ENCODE measurements around the gene PGBD5. TPM values are rescaled to one million over a fixed set of nuclear protein-coding genes. Genes with fewer than 3 reads are reported as not detected.

The PGBD5 gene
- polyA plus RNA-seq, 1 donor (not counting 4 experiments of a cell fraction or from before 2014, with no cell fraction given): 0.28 TPM

DNA sequence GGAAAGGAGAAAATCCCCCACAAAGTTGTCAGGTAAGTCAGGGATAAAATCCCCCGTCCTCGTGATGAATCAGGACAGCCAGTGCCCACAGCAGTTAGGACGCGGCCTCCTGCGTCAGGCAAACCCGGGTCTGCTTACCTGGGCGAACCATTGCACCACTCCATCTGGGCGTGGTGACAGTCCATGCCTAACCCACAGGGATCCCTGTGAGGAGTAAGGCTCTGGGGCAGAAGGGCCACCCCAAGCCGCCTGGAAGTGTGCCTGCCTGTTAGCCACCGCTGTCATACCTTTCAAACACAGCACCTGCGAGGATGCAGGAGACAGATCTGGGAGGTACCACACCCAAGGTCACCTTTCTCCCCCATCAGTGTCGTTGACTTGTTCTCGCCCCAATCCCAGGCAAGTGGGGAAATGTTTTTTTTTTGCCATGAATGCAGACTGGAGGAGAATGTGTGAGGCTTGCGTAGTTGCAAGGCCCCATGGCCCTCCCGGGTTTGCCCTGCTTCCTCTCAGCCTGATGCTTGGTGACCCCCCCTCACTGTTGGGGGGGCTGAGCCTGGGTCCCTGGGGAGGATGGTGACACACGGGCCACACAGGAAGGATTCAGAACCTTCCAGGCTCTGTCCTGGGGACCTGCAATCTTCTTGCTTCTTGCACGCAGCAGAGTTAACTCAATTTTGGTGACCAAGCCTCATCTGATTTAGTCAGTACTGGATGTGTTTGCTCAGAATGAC lies 107.0 kb downstream of the PGBD5 start:
- peaks cover 3% of the 10 kb centered on the region for H3K4me1 ChIP-seq (ENCODE audit: control insufficient read depth, extremely low read depth, insufficient read depth, low read length)
- H3K27ac ChIP-seq (ENCODE audit: control insufficient read depth, insufficient read depth, low read length): no peak overlapping the region
- H3K9ac ChIP-seq (ENCODE audit: control insufficient read depth, extremely low read depth, insufficient read depth, low read length): no peak overlapping the region
- dilution Hi-C loops (cut with MboI; ENCODE audit: extremely low pct_ligation_motif_present, low sequenced_read_pairs): no loop called here
- no peak overlapping the region for H3K4me3 ChIP-seq (ENCODE audit: control insufficient read depth in 2 of 3, extremely low read depth in 1 of 3, insufficient read depth in 2 of 3, low read depth in 1 of 3, low read length in 3 of 3)
- H3K9me3 ChIP-seq (ENCODE audit: control insufficient read depth, low read depth, low read length): no peaks in the 10 kb centered on the region
- no peak overlapping the region for H2AFZ ChIP-seq (ENCODE audit: control insufficient read depth, low read length)
- H3K4me2 ChIP-seq (ENCODE audit: control insufficient read depth, extremely low read depth, insufficient read depth, low read depth, low read length): no peak overlapping the region
- H3K9me1 ChIP-seq (ENCODE audit: control insufficient read depth, extremely low read depth, insufficient read depth, low read length): no peaks in the 10 kb centered on the region
- no peaks in the 10 kb centered on the region for H3K79me2 ChIP-seq (ENCODE audit: control insufficient read depth, insufficient read depth, low read length)
- H3K36me3 ChIP-seq (ENCODE audit: control insufficient read depth in 2 of 2, extremely low read depth in 1 of 2, insufficient read depth in 2 of 2, low read length in 2 of 2): no peaks in the 10 kb centered on the region
- H4K20me1 ChIP-seq (ENCODE audit: control insufficient read depth, extremely low read depth, insufficient read depth, low read length): no peaks in the 10 kb centered on the region
- DNase-seq (ENCODE audit: low read depth, low spot score): no peak
- FAIRE-seq: no peak
- peaks cover 20% of the 10 kb centered on the region for H3K27me3 ChIP-seq (ENCODE audit: control insufficient read depth, extremely low read depth, insufficient read depth, low read length)
- TF ChIP-seq EZH2 (IDR thresholded peaks at IDR 0.05; ENCODE audit: low read length): no peak
- TF ChIP-seq, protein P1, sequence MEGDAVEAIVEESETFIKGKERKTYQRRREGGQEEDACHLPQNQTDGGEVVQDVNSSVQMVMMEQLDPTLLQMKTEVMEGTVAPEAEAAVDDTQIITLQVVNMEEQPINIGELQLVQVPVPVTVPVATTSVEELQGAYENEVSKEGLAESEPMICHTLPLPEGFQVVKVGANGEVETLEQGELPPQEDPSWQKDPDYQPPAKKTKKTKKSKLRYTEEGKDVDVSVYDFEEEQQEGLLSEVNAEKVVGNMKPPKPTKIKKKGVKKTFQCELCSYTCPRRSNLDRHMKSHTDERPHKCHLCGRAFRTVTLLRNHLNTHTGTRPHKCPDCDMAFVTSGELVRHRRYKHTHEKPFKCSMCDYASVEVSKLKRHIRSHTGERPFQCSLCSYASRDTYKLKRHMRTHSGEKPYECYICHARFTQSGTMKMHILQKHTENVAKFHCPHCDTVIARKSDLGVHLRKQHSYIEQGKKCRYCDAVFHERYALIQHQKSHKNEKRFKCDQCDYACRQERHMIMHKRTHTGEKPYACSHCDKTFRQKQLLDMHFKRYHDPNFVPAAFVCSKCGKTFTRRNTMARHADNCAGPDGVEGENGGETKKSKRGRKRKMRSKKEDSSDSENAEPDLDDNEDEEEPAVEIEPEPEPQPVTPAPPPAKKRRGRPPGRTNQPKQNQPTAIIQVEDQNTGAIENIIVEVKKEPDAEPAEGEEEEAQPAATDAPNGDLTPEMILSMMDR (optimal IDR thresholded peaks at IDR 0.05 in 1 of 3, IDR thresholded peaks at IDR 0.05 in 1 of 3, conservative IDR thresholded peaks at IDR 0.05 in 1 of 3; ENCODE audit: extremely low read depth in 1 of 3, insufficient read depth in 2 of 3, low read length in 3 of 3): no peak

DNA sequence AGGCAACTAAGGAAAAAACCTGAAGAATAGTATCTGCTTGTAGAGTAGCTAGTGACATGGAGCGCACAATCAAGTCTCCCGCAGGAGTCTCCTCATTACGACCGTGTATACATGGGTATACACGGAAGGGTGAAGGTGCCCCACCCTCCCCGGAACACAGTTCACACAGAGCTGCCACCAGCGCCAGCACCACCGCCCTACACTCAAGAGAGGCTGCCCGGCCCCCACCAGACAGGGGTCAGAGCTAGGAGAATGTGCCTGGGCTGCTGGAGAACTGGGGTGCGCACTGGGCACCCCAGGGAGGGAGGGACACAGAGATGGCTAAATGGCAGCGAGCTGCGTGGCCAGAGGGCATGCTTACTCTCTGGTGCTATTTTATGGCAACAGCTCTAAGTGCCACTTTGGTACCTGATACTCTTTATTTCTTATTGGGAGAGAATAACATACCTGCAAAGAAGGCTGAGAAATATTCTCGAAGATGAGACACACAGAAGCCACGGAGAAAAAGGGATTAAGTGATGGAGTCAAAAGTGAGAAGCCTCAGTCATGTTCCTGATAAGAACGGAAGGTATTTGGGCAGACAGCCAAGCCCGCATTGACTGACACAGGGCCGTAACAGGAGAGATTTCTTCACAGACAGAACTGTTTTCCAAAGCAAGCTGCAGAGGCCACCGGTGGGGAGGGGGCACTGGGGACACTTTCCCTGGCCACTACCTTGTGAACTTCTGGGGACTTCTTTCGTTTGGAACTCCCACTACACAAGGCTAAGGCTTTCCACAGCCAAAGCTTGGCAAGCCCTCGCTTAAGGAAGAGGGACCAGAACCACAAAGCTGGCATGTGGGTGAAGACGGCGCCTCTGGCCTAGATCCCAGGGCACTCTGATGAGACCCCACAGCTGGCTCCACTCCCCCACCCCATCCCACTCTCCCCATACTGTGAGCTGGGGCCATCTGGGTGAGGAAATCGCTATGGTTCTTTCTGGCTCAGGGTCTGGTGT lies 108.0 kb downstream of the PGBD5 start:
- Histone ChIP-seq H3K9ac (ENCODE audit: control insufficient read depth, extremely low read depth, insufficient read depth, low read length) (no peak overlapping the region), H3K4me1 (ENCODE audit: control insufficient read depth, extremely low read depth, insufficient read depth, low read length) (peaks cover 3% of the 10 kb centered on the region), H3K4me3 (ENCODE audit: control insufficient read depth in 2 of 3, extremely low read depth in 1 of 3, insufficient read depth in 2 of 3, low read depth in 1 of 3, low read length in 3 of 3) (no peak overlapping the region), H3K9me1 (ENCODE audit: control insufficient read depth, extremely low read depth, insufficient read depth, low read length) (no peaks in the 10 kb centered on the region), H4K20me1 (ENCODE audit: control insufficient read depth, extremely low read depth, insufficient read depth, low read length) (no peaks in the 10 kb centered on the region), H3K9me3 (ENCODE audit: control insufficient read depth, low read depth, low read length) (no peaks in the 10 kb centered on the region), H3K27me3 (ENCODE audit: control insufficient read depth, extremely low read depth, insufficient read depth, low read length) (peaks cover 20% of the 10 kb centered on the region), H2AFZ (ENCODE audit: control insufficient read depth, low read length) (no peak overlapping the region), H3K79me2 (ENCODE audit: control insufficient read depth, insufficient read depth, low read length) (no peaks in the 10 kb centered on the region), H3K4me2 (ENCODE audit: control insufficient read depth, extremely low read depth, insufficient read depth, low read depth, low read length) (no peak overlapping the region), H3K36me3 (ENCODE audit: control insufficient read depth in 2 of 2, extremely low read depth in 1 of 2, insufficient read depth in 2 of 2, low read length in 2 of 2) (no peaks in the 10 kb centered on the region), H3K27ac (ENCODE audit: control insufficient read depth, insufficient read depth, low read length) (no peak overlapping the region)
- peak; percentile 9 for FAIRE-seq
- TF ChIP-seq, protein P1 (optimal IDR thresholded peaks at IDR 0.05 in 1 of 3, IDR thresholded peaks at IDR 0.05 in 1 of 3, conservative IDR thresholded peaks at IDR 0.05 in 1 of 3; ENCODE audit: extremely low read depth in 1 of 3, insufficient read depth in 2 of 3, low read length in 3 of 3): no peak
- TF ChIP-seq EZH2 (IDR thresholded peaks at IDR 0.05; ENCODE audit: low read length): no peak
- dilution Hi-C loops (cut with MboI; ENCODE audit: extremely low pct_ligation_motif_present, low sequenced_read_pairs): no loop called here
- no peak for DNase-seq (ENCODE audit: low read depth, low spot score)

Measured in keratinocyte (primary cell).